ENCODE results near the gene SMARCD1. TPM values are rescaled to one million over a fixed set of nuclear protein-coding genes. Genes with fewer than 3 reads are reported as not detected.
A peak's percentile ranks its signal among the peaks of the same experiment; 100 is the strongest.

SMARCD1 gene
- total and polyA plus RNA-seq, 2 donors = 19.9 to 38.2 TPM

- WGBS = 97% methylated on average over 2 of the region's 2 CpGs
- no peak for DNase-seq (ENCODE audit: low read depth in 6 of 9, low spot score in 9 of 9)
- Histone ChIP-seq H3K27ac (ENCODE audit: low read depth in 1 of 2, low read length in 1 of 2) (no peak overlapping the region), H3K27me3 (ENCODE audit: control insufficient read depth in 2 of 2, insufficient read depth in 1 of 2, low read length in 1 of 2) (no peaks in the 10 kb centered on the region), H3K4me1 (ENCODE audit: control insufficient read depth in 2 of 2, insufficient read depth in 2 of 2, low read length in 2 of 2) (peaks cover 0 to 9% of the 10 kb centered on the region in 2 donors), H3K9me3 (ENCODE audit: control insufficient read depth in 2 of 2, insufficient read depth in 1 of 2, low read length in 1 of 2) (no peaks in the 10 kb centered on the region), H3K4me3 (ENCODE audit: low read length in 2 of 2) (no peak overlapping the region), H3K36me3 (ENCODE audit: control insufficient read depth in 2 of 2, insufficient read depth in 2 of 2, low read length in 1 of 2) (peaks cover 29 to 31% of the 10 kb centered on the region in 2 donors)
Observed at GRCh38 chr12:50103351-50103750, 18.2 kb downstream of the SMARCD1 start.

DNA sequence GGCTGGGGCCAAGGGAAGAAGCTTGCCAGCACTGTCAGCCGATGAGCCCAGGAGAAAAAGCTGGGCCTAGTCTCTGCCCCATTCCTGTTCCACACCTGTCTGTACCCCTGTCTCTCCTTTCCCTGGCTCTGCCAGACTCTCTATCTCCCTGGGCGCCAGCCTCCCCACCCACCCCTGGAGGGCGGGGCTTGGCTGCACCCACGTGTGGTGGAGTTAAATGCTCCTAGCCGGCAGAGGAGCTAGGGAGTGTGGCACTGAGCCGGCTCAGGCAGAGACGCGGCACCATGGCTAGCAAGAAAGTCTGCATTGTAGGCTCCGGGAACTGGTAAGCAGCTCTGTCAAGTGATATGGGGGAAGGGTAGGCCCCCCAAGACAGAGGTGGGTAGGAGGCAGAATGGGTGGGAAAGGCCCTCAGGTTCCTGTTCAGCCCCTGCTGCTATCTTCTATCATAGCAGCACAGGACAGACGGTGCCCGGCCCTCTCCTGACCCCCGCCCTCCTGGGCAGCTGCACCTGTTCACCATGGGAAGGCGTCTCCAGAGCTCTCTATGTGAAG is 18.7 kb downstream of the SMARCD1 start, which contains the start of gene GPD1:
TSS of gene GPD1 (plus strand) at position 242 of the 555 bp plus-strand sequence. CDS start at position 285, 43 bp downstream.
- Histone ChIP-seq H3K27ac (ENCODE audit: low read depth in 1 of 2, low read length in 1 of 2) (no peak within 1 kb of the TSS), H3K27me3 (ENCODE audit: control insufficient read depth in 2 of 2, insufficient read depth in 1 of 2, low read length in 1 of 2) (no peaks in the 10 kb centered on the region), H3K4me3 (ENCODE audit: low read length in 2 of 2) (no peak within 1 kb of the TSS), H3K4me1 (ENCODE audit: control insufficient read depth in 2 of 2, insufficient read depth in 2 of 2, low read length in 2 of 2) (peaks cover 0 to 9% of the 10 kb centered on the region in 2 donors), H3K36me3 (ENCODE audit: control insufficient read depth in 2 of 2, insufficient read depth in 2 of 2, low read length in 1 of 2) (peaks cover 24 to 26% of the 10 kb centered on the region in 2 donors), H3K9me3 (ENCODE audit: control insufficient read depth in 2 of 2, insufficient read depth in 1 of 2, low read length in 1 of 2) (no peaks in the 10 kb centered on the region)
- 72% methylated on average over 13 of the region's 13 CpGs for WGBS
- peak in 2 of 9 donors; percentile 45 to 60 for DNase-seq (ENCODE audit: low read depth in 6 of 9, low spot score in 9 of 9)

DNA sequence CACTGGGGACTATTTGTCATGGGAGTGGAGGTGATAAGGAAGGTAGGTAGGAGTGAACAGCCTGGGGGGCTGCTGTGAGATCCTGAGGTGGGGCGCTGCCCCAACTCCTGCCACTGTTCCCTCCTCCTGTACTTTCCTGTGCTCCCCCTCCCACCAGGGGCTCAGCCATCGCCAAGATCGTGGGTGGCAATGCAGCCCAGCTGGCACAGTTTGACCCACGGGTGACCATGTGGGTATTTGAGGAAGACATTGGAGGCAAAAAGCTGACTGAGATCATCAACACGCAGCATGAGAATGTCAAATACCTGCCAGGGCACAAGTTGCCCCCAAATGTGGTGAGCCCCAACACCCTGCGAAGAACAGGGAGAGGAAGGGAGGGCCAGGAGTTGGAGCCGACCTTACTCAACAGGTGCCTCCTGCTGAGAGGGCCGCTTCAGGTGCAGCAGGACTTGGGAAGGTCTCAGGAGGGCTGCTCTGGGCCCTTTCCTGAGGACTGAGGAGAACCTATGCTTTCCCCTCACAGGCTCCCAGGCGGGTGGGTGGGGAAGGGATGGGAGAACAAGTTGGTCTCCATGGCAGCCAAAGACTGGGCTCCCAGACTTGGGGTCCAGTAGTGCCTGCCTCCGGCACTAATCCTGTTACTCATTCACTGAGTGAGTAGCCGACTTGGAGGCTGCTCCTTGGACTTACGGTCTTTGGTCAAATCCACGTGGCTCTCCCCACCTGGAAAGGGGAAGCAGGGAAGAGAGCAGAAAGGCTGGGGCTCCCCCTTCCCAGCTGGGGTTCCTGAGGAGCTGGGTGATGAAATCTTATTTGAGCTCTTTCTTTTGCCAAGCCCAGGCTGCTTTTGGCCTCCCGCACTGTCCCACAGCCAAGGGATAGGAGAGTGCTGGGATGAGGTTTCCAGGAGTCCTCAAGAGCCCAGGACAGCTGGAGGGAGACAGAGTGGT is 19.6 kb downstream of the SMARCD1 start:
- no peak overlapping the region for H3K4me3 ChIP-seq (ENCODE audit: low read length in 2 of 2)
- peaks cover 0 to 14% of the 10 kb centered on the region in 2 donors for H3K4me1 ChIP-seq (ENCODE audit: control insufficient read depth in 2 of 2, insufficient read depth in 2 of 2, low read length in 2 of 2)
- peaks cover 15 to 17% of the 10 kb centered on the region in 2 donors for H3K36me3 ChIP-seq (ENCODE audit: control insufficient read depth in 2 of 2, insufficient read depth in 2 of 2, low read length in 1 of 2)
- H3K9me3 ChIP-seq (ENCODE audit: control insufficient read depth in 2 of 2, insufficient read depth in 1 of 2, low read length in 1 of 2) = no peaks in the 10 kb centered on the region
- DNase-seq (ENCODE audit: low read depth in 6 of 9, low spot score in 9 of 9) = no peak
- 92% methylated on average over 14 of the region's 14 CpGs for WGBS
- no peak overlapping the region for H3K27ac ChIP-seq (ENCODE audit: low read depth in 1 of 2, low read length in 1 of 2)
- no peaks in the 10 kb centered on the region for H3K27me3 ChIP-seq (ENCODE audit: control insufficient read depth in 2 of 2, insufficient read depth in 1 of 2, low read length in 1 of 2)

GRCh38 chr12:50105913-50106450 is 20.8 kb downstream of the SMARCD1 start:
- no peaks in the 10 kb centered on the region for H3K9me3 ChIP-seq (ENCODE audit: control insufficient read depth in 2 of 2, insufficient read depth in 1 of 2, low read length in 1 of 2)
- no peak overlapping the region for H3K4me3 ChIP-seq (ENCODE audit: low read length in 2 of 2)
- no peak for DNase-seq (ENCODE audit: low read depth in 6 of 9, low spot score in 9 of 9)
- 97% methylated on average over 12 of the region's 12 CpGs for WGBS
- H3K4me1 ChIP-seq (ENCODE audit: control insufficient read depth in 2 of 2, insufficient read depth in 2 of 2, low read length in 2 of 2) = peaks cover 0 to 27% of the 10 kb centered on the region in 2 donors
- H3K27me3 ChIP-seq (ENCODE audit: control insufficient read depth in 2 of 2, insufficient read depth in 1 of 2, low read length in 1 of 2) = no peaks in the 10 kb centered on the region
- H3K27ac ChIP-seq (ENCODE audit: low read depth in 1 of 2, low read length in 1 of 2) = no peak overlapping the region
- H3K36me3 ChIP-seq (ENCODE audit: control insufficient read depth in 2 of 2, insufficient read depth in 2 of 2, low read length in 1 of 2) = peaks cover 5 to 10% of the 10 kb centered on the region in 2 donors

GRCh38 chr12:50106907-50107306 is 21.8 kb downstream of the SMARCD1 start:
- DNase-seq (ENCODE audit: low read depth in 6 of 9, low spot score in 9 of 9) = no peak
- WGBS = 91% methylated on average over 3 of the region's 3 CpGs
- Histone ChIP-seq H3K9me3 (ENCODE audit: control insufficient read depth in 2 of 2, insufficient read depth in 1 of 2, low read length in 1 of 2) (no peaks in the 10 kb centered on the region), H3K4me1 (ENCODE audit: control insufficient read depth in 2 of 2, insufficient read depth in 2 of 2, low read length in 2 of 2) (peaks cover 0 to 32% of the 10 kb centered on the region in 2 donors), H3K4me3 (ENCODE audit: low read length in 2 of 2) (no peak overlapping the region), H3K27me3 (ENCODE audit: control insufficient read depth in 2 of 2, insufficient read depth in 1 of 2, low read length in 1 of 2) (no peaks in the 10 kb centered on the region), H3K27ac (ENCODE audit: low read depth in 1 of 2, low read length in 1 of 2) (no peak overlapping the region), H3K36me3 (ENCODE audit: control insufficient read depth in 2 of 2, insufficient read depth in 2 of 2, low read length in 1 of 2) (peaks cover 2 to 7% of the 10 kb centered on the region in 2 donors)

- Histone ChIP-seq H3K36me3 (ENCODE audit: control insufficient read depth in 2 of 2, insufficient read depth in 2 of 2, low read length in 1 of 2) (peaks cover 0 to under 1% of the 10 kb centered on the region in 2 donors), H3K9me3 (ENCODE audit: control insufficient read depth in 2 of 2, insufficient read depth in 1 of 2, low read length in 1 of 2) (no peaks in the 10 kb centered on the region), H3K4me1 (ENCODE audit: control insufficient read depth in 2 of 2, insufficient read depth in 2 of 2, low read length in 2 of 2) (peaks cover 0 to 32% of the 10 kb centered on the region in 2 donors), H3K4me3 (ENCODE audit: low read length in 2 of 2) (no peak overlapping the region), H3K27me3 (ENCODE audit: control insufficient read depth in 2 of 2, insufficient read depth in 1 of 2, low read length in 1 of 2) (no peaks in the 10 kb centered on the region), H3K27ac (ENCODE audit: low read depth in 1 of 2, low read length in 1 of 2) (no peak overlapping the region)
- no peak for DNase-seq (ENCODE audit: low read depth in 6 of 9, low spot score in 9 of 9)
- 98% methylated on average over 17 of the region's 17 CpGs for WGBS
Observed at GRCh38 chr12:50107416-50108268, 22.5 kb downstream of the SMARCD1 start.

GRCh38 chr12:50109319-50109718 is 24.2 kb downstream of the SMARCD1 start:
- Histone ChIP-seq H3K27ac (ENCODE audit: low read depth in 1 of 2, low read length in 1 of 2) (peak overlapping the region in 1 of 2 donors; percentile 55), H3K4me3 (ENCODE audit: low read length in 2 of 2) (no peak overlapping the region), H3K27me3 (ENCODE audit: control insufficient read depth in 2 of 2, insufficient read depth in 1 of 2, low read length in 1 of 2) (no peaks in the 10 kb centered on the region), H3K36me3 (ENCODE audit: control insufficient read depth in 2 of 2, insufficient read depth in 2 of 2, low read length in 1 of 2) (no peaks in the 10 kb centered on the region), H3K9me3 (ENCODE audit: control insufficient read depth in 2 of 2, insufficient read depth in 1 of 2, low read length in 1 of 2) (no peaks in the 10 kb centered on the region), H3K4me1 (ENCODE audit: control insufficient read depth in 2 of 2, insufficient read depth in 2 of 2, low read length in 2 of 2) (peaks cover 4 to 35% of the 10 kb centered on the region in 2 donors)
- no peak for DNase-seq (ENCODE audit: low read depth in 6 of 9, low spot score in 9 of 9)
- 98% methylated on average over 3 of the region's 3 CpGs for WGBS

DNA sequence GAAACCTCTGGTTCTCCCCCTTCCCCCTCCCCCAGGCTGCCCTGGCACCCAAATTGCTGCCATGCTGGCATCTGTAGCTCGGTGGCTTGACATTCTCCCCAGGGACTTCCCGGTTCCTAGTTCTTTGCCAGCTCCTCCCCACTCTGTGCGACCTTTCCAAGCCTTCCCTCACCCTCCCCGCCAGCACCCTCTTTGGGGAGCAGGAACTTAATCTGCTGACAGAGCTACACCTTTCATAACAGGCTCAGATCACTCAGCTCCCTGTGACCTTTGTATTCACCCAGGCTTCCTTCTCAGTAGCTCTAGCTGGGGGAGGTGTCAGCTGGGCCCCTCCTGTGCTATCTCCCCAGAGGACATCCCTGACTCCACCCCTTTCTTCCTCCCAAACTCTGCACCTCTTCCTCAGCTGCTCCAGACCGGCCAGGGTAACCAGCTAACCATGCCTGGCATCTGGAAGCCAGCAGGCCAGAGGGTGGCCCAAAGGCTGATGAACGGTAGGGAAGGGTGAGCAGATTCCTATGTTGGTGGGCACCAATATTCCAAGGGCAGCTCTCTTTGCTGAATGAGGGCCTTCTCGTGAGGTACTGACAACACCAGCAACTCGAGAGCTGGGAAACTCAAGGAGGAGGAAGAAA is 25.1 kb downstream of the SMARCD1 start:
- Histone ChIP-seq H3K27me3 (ENCODE audit: control insufficient read depth in 2 of 2, insufficient read depth in 1 of 2, low read length in 1 of 2) (no peaks in the 10 kb centered on the region), H3K9me3 (ENCODE audit: control insufficient read depth in 2 of 2, insufficient read depth in 1 of 2, low read length in 1 of 2) (no peaks in the 10 kb centered on the region), H3K4me3 (ENCODE audit: low read length in 2 of 2) (no peak overlapping the region), H3K4me1 (ENCODE audit: control insufficient read depth in 2 of 2, insufficient read depth in 2 of 2, low read length in 2 of 2) (peaks cover 4 to 35% of the 10 kb centered on the region in 2 donors), H3K36me3 (ENCODE audit: control insufficient read depth in 2 of 2, insufficient read depth in 2 of 2, low read length in 1 of 2) (no peaks in the 10 kb centered on the region), H3K27ac (ENCODE audit: low read depth in 1 of 2, low read length in 1 of 2) (peak overlapping the region; percentile 56 to 78)
- peak in 1 of 9 donors; percentile 34 for DNase-seq (ENCODE audit: low read depth in 6 of 9, low spot score in 9 of 9)
- 85% methylated on average over 8 of the region's 8 CpGs for WGBS
